Measurements from ENCODE around the gene SCYL2.
A peak's percentile ranks its signal among the peaks of the same experiment; 100 is the strongest.
"Not testable (repeated sequence)": the region's sequence is repeated elsewhere in the genome, so short reads cannot be mapped to it uniquely, and the experiment has no call there.

GRCh38 chr12:100231873-100232272 lies 35.1 kb upstream of the SCYL2 start:
- not testable (repeated sequence) for TF ChIP-seq RAD21 (IDR thresholded peaks at IDR 0.05); CTCF (IDR thresholded peaks at IDR 0.05; ENCODE audit: low read depth, low read length, missing input control); REST (IDR thresholded peaks at IDR 0.05); FOXA1 (IDR thresholded peaks at IDR 0.05); SP1 (IDR thresholded peaks at IDR 0.05); GABPA (IDR thresholded peaks at IDR 0.05 in 1 of 2, conservative IDR thresholded peaks at IDR 0.05 in 1 of 2); EGR1 (IDR thresholded peaks at IDR 0.05; ENCODE audit: low read depth in 2 of 2); YY1 (IDR thresholded peaks at IDR 0.05); HNF4A (conservative IDR thresholded peaks at IDR 0.05)
- TF ChIP-seq RXRA (IDR thresholded peaks at IDR 0.05): peak in 1 of 2 donors; percentile 25

Data from liver (tissue), 3 donors.